Lung (tissue), 12 donors: Measurements from ENCODE around the gene SIX5. TPM values are rescaled to one million over a fixed set of nuclear protein-coding genes. Genes with fewer than 3 reads are reported as not detected.

Experiments used
- ATAC-seq: fragments of 200-7000 bp; cut with Tn5 transposase; one replicate; pipeline ENCODE4 v1.9.1; 2020; ENCODE audit warnings: moderate number of reproducible peaks; ENCODE audit not compliant: insufficient read depth, low FRiP score
- DNase-seq, 3 donors: peaks; one replicate each; pipeline ENCODE4 v3.0.0-alpha.2; 2013 to 2017
- H3K27ac ChIP-seq, 2 donors: one replicate each; pipeline ENCODE4 v1.5.1; 2013; ENCODE audit warnings: mild to moderate bottlenecking in 2 of 2, moderate library complexity in 2 of 2, control low read depth in 1 of 2, inconsistent platforms in 1 of 2, low read depth in 1 of 2, low read length in 1 of 2
- H3K27me3 ChIP-seq, 3 donors: one replicate each; pipeline ENCODE4 v1.5.1; 2013; ENCODE audit warnings: low read length in 2 of 3; ENCODE audit not compliant: control insufficient read depth in 3 of 3, insufficient read depth in 3 of 3
- H3K36me3 ChIP-seq, 4 donors: one replicate each; pipeline ENCODE4 v1.5.1; 2013; ENCODE audit warnings: low read length in 4 of 4, mild to moderate bottlenecking in 1 of 4, moderate library complexity in 1 of 4; ENCODE audit not compliant: control insufficient read depth in 4 of 4, insufficient read depth in 4 of 4
- H3K4me1 ChIP-seq, 5 donors: one replicate each; pipeline ENCODE4 v1.5.1; 2013; ENCODE audit warnings: low read length in 5 of 5, mild to moderate bottlenecking in 2 of 5, moderate library complexity in 1 of 5; ENCODE audit not compliant: control insufficient read depth in 5 of 5, insufficient read depth in 5 of 5
- H3K4me3 ChIP-seq: one replicate; pipeline ENCODE4 v1.5.1; 2013; ENCODE audit warnings: mild to moderate bottlenecking, control low read depth, moderate library complexity
- H3K9ac ChIP-seq, 2 donors: one replicate each; pipeline ENCODE4 v1.5.1; 2013; ENCODE audit warnings: low read length in 2 of 2, control low read depth in 1 of 2; ENCODE audit not compliant: insufficient read depth in 1 of 2
- H3K9me3 ChIP-seq, 4 donors: one replicate each; pipeline ENCODE4 v1.5.1; 2013; ENCODE audit warnings: low read length in 3 of 4, mild to moderate bottlenecking in 1 of 4, moderate library complexity in 1 of 4; ENCODE audit not compliant: control insufficient read depth in 4 of 4, insufficient read depth in 3 of 4
- CTCF ChIP-seq: IDR thresholded peaks from 2 replicates; pipeline ENCODE4 v1.5.1; 2012; ENCODE audit warnings: mild to moderate bottlenecking; ENCODE audit errors: control extremely low read depth, extremely low read depth
- WGBS, 2 donors: extraction: QIAGEN DNeasy Blood & Tissue Kit; methylation state at CpG; one replicate each; pipeline ENCODE4 v1.1.7; 2013; 5-methylcytosine and 5-hydroxymethylcytosine counted together
- polyA plus RNA-seq, 2 donors: library from polyadenylated mRNA; stranded (reverse); fragments of 200-250 nt; gene quantifications; one replicate each; pipeline ENCODE4 v1.2.1, GENCODE V29; 2013
- total RNA-seq, 2 donors: library from RNA; depleted of rRNA in 1 of 2; stranded (reverse); fragments of >200 nt in 1 of 2; gene quantifications; one replicate each; pipeline ENCODE4 v1.2.1, GENCODE V29; 2014 to 2021
- donor health status: control.
- donor health status: control.
- donor health status: Bipolar disorder and iron deficiency.
- donor health status: healthy.
- donor health status: DM: yes; HTN: yes; CAD: no.

The SIX5 gene
- total and polyA plus RNA-seq, 4 donors = 11.7 to 17.4 (median 13.1) TPM

GRCh38 chr19:45804959-45805230 lies 35.8 kb upstream of the SIX5 start:
- Histone ChIP-seq H3K4me3 (no peak overlapping the region), H3K36me3 (no peaks in the 10 kb centered on the region), H3K4me1 (peaks cover 0 to 1% (median 0%) of the 10 kb centered on the region in 5 donors), H3K9me3 (peaks cover 0 to 2% (median 0%) of the 10 kb centered on the region in 4 donors), H3K27me3 (no peaks in the 10 kb centered on the region), H3K27ac (no peak overlapping the region), H3K9ac (no peak overlapping the region)
- WGBS, 2 donors = 86 to 89% methylated on average over 8 of the region's 8 CpGs
- TF ChIP-seq CTCF = no peak
- no peak for DNase-seq
- ATAC-seq = no peak

- Histone ChIP-seq H3K9ac (no peak overlapping the region), H3K9me3 (peaks cover 0 to 2% (median 0%) of the 10 kb centered on the region in 4 donors), H3K4me1 (peaks cover 0 to 1% (median 0%) of the 10 kb centered on the region in 5 donors), H3K27me3 (no peaks in the 10 kb centered on the region), H3K27ac (no peak overlapping the region), H3K36me3 (no peaks in the 10 kb centered on the region), H3K4me3 (no peak overlapping the region)
- ATAC-seq (no peak), DNase-seq (no peak)
- no peak for TF ChIP-seq CTCF
- 88 to 92% methylated on average over 56 to 57 of the region's 57 CpGs for WGBS, 2 donors
Observed at GRCh38 chr19:45804140-45804958, 35.3 kb upstream of the SIX5 start.

GRCh38 chr19:45801603-45802175 lies 32.6 kb upstream of the SIX5 start:
- Histone ChIP-seq H3K27me3 (no peaks in the 10 kb centered on the region), H3K4me3 (no peak overlapping the region), H3K9ac (no peak overlapping the region), H3K36me3 (no peaks in the 10 kb centered on the region), H3K4me1 (peaks cover 0 to 1% (median 0%) of the 10 kb centered on the region in 5 donors), H3K9me3 (peaks cover 0 to 2% (median 0%) of the 10 kb centered on the region in 4 donors), H3K27ac (no peak overlapping the region)
- ATAC-seq (no peak), DNase-seq (no peak)
- 68 to 82% methylated on average over 7 of the region's 7 CpGs for WGBS, 2 donors
- no peak for TF ChIP-seq CTCF
